Small intestine (tissue), 7 donors: ENCODE data around the gene MTO1. TPM values are rescaled to one million over a fixed set of nuclear protein-coding genes. Genes with fewer than 3 reads are reported as not detected.
"Not testable (repeated sequence)": the region's sequence is repeated elsewhere in the genome, so short reads cannot be mapped to it uniquely, and the experiment has no call there.

ENCODE experiments used
- DNase-seq, 2 donors: peaks; one replicate each; pipeline versions ENCODE4 v3.0.0 to v3.0.0-alpha.2; 2013
- FAIRE-seq: peaks from 2 replicates; lab custom pipeline; 2012; peaks lifted over from hg19 to GRCh38; lab: Jason Lieb, UNC
- H3K27ac ChIP-seq, 3 donors: one replicate each; pipeline ENCODE4 v1.5.1; 2013; ENCODE audit warnings: low read length in 2 of 3, mild to moderate bottlenecking in 2 of 3, control low read depth in 1 of 3, inconsistent platforms in 1 of 3, low read depth in 1 of 3, moderate library complexity in 1 of 3
- H3K27me3 ChIP-seq, 3 donors: one replicate each; pipeline ENCODE4 v1.6.1; 2013; ENCODE audit warnings: low read length in 3 of 3, inconsistent platforms in 1 of 3; ENCODE audit not compliant: control insufficient read depth in 3 of 3, insufficient read depth in 3 of 3
- H3K36me3 ChIP-seq, 3 donors: one replicate each; pipeline ENCODE4 v1.6.1; 2013; ENCODE audit warnings: low read length in 3 of 3, inconsistent platforms in 1 of 3, low read depth in 1 of 3, mild to moderate bottlenecking in 1 of 3, moderate library complexity in 1 of 3; ENCODE audit not compliant: control insufficient read depth in 3 of 3, insufficient read depth in 2 of 3
- H3K4me1 ChIP-seq, 3 donors: one replicate each; pipeline ENCODE4 v1.6.1; 2013; ENCODE audit warnings: low read length in 2 of 3, inconsistent platforms in 1 of 3, low read depth in 1 of 3, mild to moderate bottlenecking in 1 of 3, moderate library complexity in 1 of 3; ENCODE audit not compliant: control insufficient read depth in 3 of 3, insufficient read depth in 2 of 3
- H3K4me3 ChIP-seq, 3 donors: one replicate each; pipeline ENCODE4 v1.5.1; 2013; ENCODE audit warnings: low read length in 3 of 3, control low read depth in 1 of 3, inconsistent platforms in 1 of 3, low read depth in 1 of 3, mild to moderate bottlenecking in 1 of 3, moderate library complexity in 1 of 3
- H3K9me3 ChIP-seq, 2 donors: one replicate each; pipeline ENCODE4 v1.6.1; 2013; ENCODE audit warnings: low read depth in 1 of 2, low read length in 1 of 2; ENCODE audit not compliant: control insufficient read depth in 2 of 2, insufficient read depth in 1 of 2
- whole genome bisulfite sequencing, 3 donors: extraction: QIAGEN DNeasy Blood & Tissue Kit; methylation state at CpG; one replicate each; pipeline ENCODE4 v1.1.7; 2013; 5-methylcytosine and 5-hydroxymethylcytosine counted together
- polyA plus RNA-seq, 4 donors: library from polyadenylated mRNA; stranded (reverse) in 3 of 4; unstranded in 1 of 4; fragments of 200-250 nt in 3 of 4; fragments of 120-200 nt in 1 of 4; gene quantifications; one replicate each; pipeline versions ENCODE4 v1.2.1 to v1.2.3, GENCODE V29; 2013
- donor health status: healthy with polysubstance abuse.
- donor health status: control.
- donor health status: control.
- donor health status: Bipolar disorder and iron deficiency.
- donor health status: healthy.

MTO1 gene
- polyA plus RNA-seq, 4 donors = 15.9 to 24.8 (median 18.2) TPM

DNA sequence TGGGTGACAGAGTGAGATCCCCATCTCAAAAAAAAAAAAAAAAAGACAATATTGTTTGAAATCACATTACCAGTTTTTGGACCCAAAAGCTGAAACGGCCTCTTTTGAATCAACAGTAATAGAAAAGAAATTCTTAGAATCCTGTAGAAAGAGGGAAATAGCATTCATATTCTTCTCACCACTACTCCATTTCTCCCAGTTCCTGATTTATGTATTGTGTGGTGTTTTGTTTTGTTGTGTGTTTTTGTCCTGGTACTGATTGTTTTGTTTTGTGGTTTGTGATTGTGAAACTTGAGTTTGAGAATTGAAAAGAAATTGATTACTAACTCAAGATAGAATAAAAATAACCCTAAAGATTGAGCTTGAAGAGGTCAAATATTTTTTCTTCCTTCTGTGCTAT is 85.5 kb downstream of the MTO1 start:
- Histone ChIP-seq H3K4me3 (no peak overlapping the region), H3K27ac (no peak overlapping the region), H3K9me3 (no peaks in the 10 kb centered on the region), H3K4me1 (no peaks in the 10 kb centered on the region), H3K36me3 (no peaks in the 10 kb centered on the region), H3K27me3 (no peaks in the 10 kb centered on the region)
- WGBS, 3 donors = 80 to 87% (median 83%) methylated on average over 1 of the region's 1 CpG
- no peak for FAIRE-seq
- no peak for DNase-seq

GRCh38 chr6:73548458-73549446 is 87.2 kb downstream of the MTO1 start:
- Histone ChIP-seq H3K27ac (no peak overlapping the region), H3K4me3 (no peak overlapping the region), H3K9me3 (no peaks in the 10 kb centered on the region), H3K36me3 (no peaks in the 10 kb centered on the region), H3K27me3 (no peaks in the 10 kb centered on the region), H3K4me1 (no peaks in the 10 kb centered on the region)
- DNase-seq = no peak
- WGBS, 3 donors = 86 to 93% (median 93%) methylated on average over 12 of the region's 12 CpGs
- FAIRE-seq = no peak

DNA sequence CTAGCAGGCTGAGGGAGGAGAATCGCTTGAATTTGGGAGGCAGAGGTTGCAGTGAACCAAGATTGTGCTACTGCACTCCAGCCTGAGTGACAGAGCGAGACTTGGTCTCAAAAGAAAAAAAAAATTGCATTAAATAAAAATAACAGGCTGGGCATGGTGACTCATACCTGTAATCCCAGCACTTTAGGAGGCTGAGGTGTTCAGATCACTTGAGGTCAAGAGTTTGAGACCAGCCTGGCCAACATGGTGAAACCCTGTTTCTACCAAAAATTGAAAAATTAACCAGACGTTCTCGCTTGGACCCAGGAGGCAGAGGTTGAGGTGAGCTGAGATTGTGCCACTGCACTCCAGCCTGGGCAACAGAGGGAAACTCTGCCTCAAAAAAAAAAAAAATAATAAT is 89.6 kb downstream of the MTO1 start:
- H3K4me3 ChIP-seq, H3K27ac ChIP-seq, H3K36me3 ChIP-seq, H3K4me1 ChIP-seq, H3K9me3 ChIP-seq, FAIRE-seq, H3K27me3 ChIP-seq, DNase-seq: not testable (repeated sequence)
- WGBS, 3 donors = 93 to 96% (median 93%) methylated on average over 4 of the region's 4 CpGs

DNA sequence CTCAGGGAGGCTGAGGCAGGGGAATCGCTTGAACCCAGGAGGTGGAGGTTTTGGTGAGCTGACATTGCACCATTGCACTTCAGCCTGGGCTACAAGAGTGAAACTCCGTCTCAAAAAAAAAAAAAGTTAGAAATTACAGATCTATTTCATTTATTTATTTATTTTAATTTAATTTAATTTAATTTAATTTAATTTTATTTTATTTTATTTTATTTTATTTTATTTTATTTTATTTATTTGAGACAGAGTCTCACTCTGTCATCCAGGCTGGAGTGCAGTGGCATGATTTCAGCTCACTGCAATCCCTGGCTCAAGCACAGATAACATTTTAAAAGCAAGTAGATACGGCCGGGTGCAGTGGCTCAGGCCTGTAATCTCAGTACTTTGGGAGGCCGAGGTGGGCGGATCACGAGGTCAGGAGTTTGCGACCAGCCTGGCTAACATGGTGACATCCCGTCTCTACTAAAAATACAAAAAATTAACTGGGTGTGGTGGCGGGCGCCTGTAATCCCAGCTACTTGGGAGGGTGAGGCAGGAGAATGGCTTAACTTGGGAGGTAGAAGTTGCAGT is 93.9 kb downstream of the MTO1 start:
- not testable (repeated sequence) for H3K27ac ChIP-seq, DNase-seq, FAIRE-seq, H3K4me1 ChIP-seq, H3K27me3 ChIP-seq, H3K36me3 ChIP-seq, H3K9me3 ChIP-seq, H3K4me3 ChIP-seq
- 87 to 96% (median 95%) methylated on average over 11 of the region's 11 CpGs for WGBS, 3 donors

DNA sequence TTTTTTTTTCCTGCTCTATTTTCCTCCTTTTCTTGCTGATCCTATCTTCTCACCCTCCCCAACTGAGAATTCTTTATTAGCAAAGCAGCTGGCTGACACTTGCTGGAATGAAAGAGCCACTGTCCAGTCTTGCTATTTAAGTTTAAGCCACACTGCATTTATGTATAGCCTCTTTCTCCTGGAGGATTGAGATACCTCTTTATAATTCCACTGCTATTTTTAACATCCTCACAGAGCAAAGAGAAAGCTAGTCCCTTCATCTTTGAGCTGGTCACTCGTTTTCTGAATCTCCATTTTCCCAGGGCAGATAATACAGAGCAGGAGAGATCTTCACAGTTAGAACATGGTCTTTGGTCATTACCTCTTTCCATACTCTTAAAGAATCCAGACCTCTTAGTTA is 95.3 kb downstream of the MTO1 start:
- Histone ChIP-seq H3K27ac (no peak overlapping the region), H3K27me3 (no peaks in the 10 kb centered on the region), H3K4me3 (no peak overlapping the region), H3K4me1 (no peaks in the 10 kb centered on the region), H3K36me3 (no peaks in the 10 kb centered on the region), H3K9me3 (no peaks in the 10 kb centered on the region)
- WGBS, 3 donors = 53 to 70% (median 60%) methylated on average over 1 of the region's 1 CpG
- DNase-seq (no peak), FAIRE-seq (no peak)

Other genes starting within 250 kb of the MTO1 start
- under 1 TPM in 1 of 4 donors, not detected in 3; 0.19 TPM for gene KHDC1L, start 236.2 kb upstream of the MTO1 start, polyA plus RNA-seq
- 1 to 10 TPM in 2 of 4 donors, not detected in 2; 1.7 to 2.5 TPM for gene KHDC1, start 198.5 kb upstream of the MTO1 start, polyA plus RNA-seq
- not detected for gene DPPA5, start 107.5 kb upstream of the MTO1 start, polyA plus RNA-seq
- gene KHDC3L, start 99.1 kb upstream of the MTO1 start, polyA plus RNA-seq = not detected
- gene OOEP, start 91.8 kb upstream of the MTO1 start, polyA plus RNA-seq = under 1 TPM in 2 of 4 donors, not detected in 2; 0.16 to 0.18 TPM
- 1 to 10 TPM in 1 of 4 donors, under 1 TPM in 2, not detected in 1; 0.38 to 1.6 (median 0.39) TPM for gene DDX43, start 66.9 kb upstream of the MTO1 start, polyA plus RNA-seq
- 1 to 10 TPM in 3 of 4 donors, under 1 TPM in 1; 0.89 to 2.7 (median 2.3) TPM for gene CGAS, start 9.4 kb upstream of the MTO1 start, polyA plus RNA-seq
- gene EEF1A1, start 59.3 kb downstream of the MTO1 start, polyA plus RNA-seq = over 10,000 TPM in 2 of 4 donors, 1,000 to 10,000 TPM in 2; 6,538 to 18,065 (median 11,106) TPM
- gene SLC17A5, start 192.3 kb downstream of the MTO1 start, polyA plus RNA-seq = 100 to 1,000 TPM in 1 of 4 donors, 10 to 100 TPM in 1, 1 to 10 TPM in 2; 4.9 to 152 (median 11.5) TPM
- 1 to 10 TPM in 1 of 4 donors, under 1 TPM in 2, not detected in 1; under 0.01 to 3.3 (median 0.98) TPM for gene CD109, start 234.5 kb downstream of the MTO1 start, polyA plus RNA-seq